ENCODE data around the gene NPEPPS. TPM values are rescaled to one million over a fixed set of nuclear protein-coding genes. Genes with fewer than 3 reads are reported as not detected.

The NPEPPS gene
- total and polyA plus RNA-seq, 2 donors (not counting 3 experiments of a cell fraction or from before 2014, with no cell fraction given): 69.2 to 102 TPM

- ChIA-PET CTCF (interaction anchor here (0.6 to 1.4 kb wide), 4 partner anchors 10 to 318 kb away, joined by 3 to 7 read pairs (median 4); no protein-coding TSS in a partner anchor), POLR2A (interaction anchor here (0.7 kb wide), 1 partner anchor 18 kb away, joined by 6 read pairs; no protein-coding TSS in a partner anchor)
- intact Hi-C loops (cut with micrococcal nuclease) (no loop called here), dilution Hi-C loops (cut with MboI; ENCODE audit: extremely low pct_ligation_motif_present, low sequenced_read_pairs) (no loop called here)
- Histone ChIP-seq H3K9me3 (replicated peaks; ENCODE audit: control insufficient read depth, insufficient read depth, low read length) (no peaks in the 10 kb centered on the region), H4K20me1 (replicated peaks; ENCODE audit: control insufficient read depth, extremely low read depth, insufficient read depth, low read length) (no peaks in the 10 kb centered on the region), H3K9me1 (replicated peaks; ENCODE audit: control insufficient read depth, extremely low read depth, insufficient read depth, low read length) (no peaks in the 10 kb centered on the region), H3K36me3 (ENCODE audit: control insufficient read depth in 2 of 2, extremely low read depth in 1 of 2, insufficient read depth in 2 of 2, low read length in 2 of 2) (no peaks in the 10 kb centered on the region), H3K27ac (ENCODE audit: insufficient read depth, low read depth, low read length) (no peak overlapping the region), H3K79me2 (ENCODE audit: control insufficient read depth, insufficient read depth, low read length) (no peaks in the 10 kb centered on the region), H3K4me1 (ENCODE audit: control insufficient read depth, extremely low read depth, insufficient read depth, low read length) (peaks cover 9% of the 10 kb centered on the region), H3K4me3 (replicated peaks in 1 of 3; ENCODE audit: insufficient read depth in 1 of 3, low read depth in 1 of 3, low read length in 3 of 3) (no peak overlapping the region), H3K4me2 (ENCODE audit: insufficient read depth, low read length) (no peak overlapping the region), H2AFZ (ENCODE audit: low read depth, low read length) (no peak overlapping the region), H3K27me3 (ENCODE audit: control insufficient read depth in 2 of 2, insufficient read depth in 2 of 2, low read length in 2 of 2) (no peaks in the 10 kb centered on the region), H3K9ac (replicated peaks; ENCODE audit: extremely low read depth, insufficient read depth, low read length) (no peak overlapping the region)
- BruUV-seq (replicated peaks): no TSS peak
- TF ChIP-seq POLR2A (IDR thresholded peaks at IDR 0.05; ENCODE audit: low read depth, low read length) (no peak), JUN (IDR thresholded peaks at IDR 0.05; ENCODE audit: borderline replicate concordance, insufficient read depth, insufficient read length, low read depth) (no peak), EZH2 (IDR thresholded peaks at IDR 0.05; ENCODE audit: borderline replicate concordance, low read depth, low read length, severe bottlenecking) (no peak), GATA2 (IDR thresholded peaks at IDR 0.05; ENCODE audit: insufficient read depth, insufficient read length, low read depth, low read length) (no peak), FOS (IDR thresholded peaks at IDR 0.05; ENCODE audit: borderline replicate concordance, insufficient read depth, low read length) (no peak), MYC (IDR thresholded peaks at IDR 0.05; ENCODE audit: low read depth, low read length) (no peak), MAX (IDR thresholded peaks at IDR 0.05; ENCODE audit: insufficient read depth, insufficient read length) (no peak), POLR2AphosphoS5 (IDR thresholded peaks at IDR 0.05; ENCODE audit: insufficient read depth, low read depth, low read length) (no peak)
- TF ChIP-seq, protein P1, sequence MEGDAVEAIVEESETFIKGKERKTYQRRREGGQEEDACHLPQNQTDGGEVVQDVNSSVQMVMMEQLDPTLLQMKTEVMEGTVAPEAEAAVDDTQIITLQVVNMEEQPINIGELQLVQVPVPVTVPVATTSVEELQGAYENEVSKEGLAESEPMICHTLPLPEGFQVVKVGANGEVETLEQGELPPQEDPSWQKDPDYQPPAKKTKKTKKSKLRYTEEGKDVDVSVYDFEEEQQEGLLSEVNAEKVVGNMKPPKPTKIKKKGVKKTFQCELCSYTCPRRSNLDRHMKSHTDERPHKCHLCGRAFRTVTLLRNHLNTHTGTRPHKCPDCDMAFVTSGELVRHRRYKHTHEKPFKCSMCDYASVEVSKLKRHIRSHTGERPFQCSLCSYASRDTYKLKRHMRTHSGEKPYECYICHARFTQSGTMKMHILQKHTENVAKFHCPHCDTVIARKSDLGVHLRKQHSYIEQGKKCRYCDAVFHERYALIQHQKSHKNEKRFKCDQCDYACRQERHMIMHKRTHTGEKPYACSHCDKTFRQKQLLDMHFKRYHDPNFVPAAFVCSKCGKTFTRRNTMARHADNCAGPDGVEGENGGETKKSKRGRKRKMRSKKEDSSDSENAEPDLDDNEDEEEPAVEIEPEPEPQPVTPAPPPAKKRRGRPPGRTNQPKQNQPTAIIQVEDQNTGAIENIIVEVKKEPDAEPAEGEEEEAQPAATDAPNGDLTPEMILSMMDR (IDR thresholded peaks at IDR 0.05; ENCODE audit: extremely low read depth in 1 of 2, insufficient read depth in 1 of 2, low read depth in 1 of 2, low read length in 2 of 2): no peak
- no peak for DNase-seq (ENCODE audit: low read depth, low spot score)
- no peak for FAIRE-seq
Measured at GRCh38 chr17:47632991-47633390, 102.1 kb downstream of the NPEPPS start.

Data from endothelial cell of umbilical vein (primary cell).